HCT116 (cell line): ENCODE data around the gene LMAN1L. TPM values are rescaled to one million over a fixed set of nuclear protein-coding genes. Genes with fewer than 3 reads are reported as not detected.

Source experiments
- ATAC-seq: fragments of 200-7000 bp; cut with Tn5 transposase; 2 replicates; pipeline ENCODE4 v1.9.1; 2020; ENCODE audit warnings: mild to moderate bottlenecking, moderate library complexity
- BruUV-seq: library from RNA; stranded (reverse); fragments of 400-500 nt; replicated peaks from 2 replicates; lab custom pipeline; 2021; lab: Mats Ljungman, UMichigan
- CTCF ChIA-PET: fragments of 300-600 bp; sonication (Branson Sonifier 250); formaldehyde crosslinking; loops from one replicate; lab custom pipeline; 2021; ENCODE audit warnings: antibody characterized with exemption; lab: Charles Lee
- POLR2A ChIA-PET: fragments of 300-600, 350-600 bp; sonication (Branson Sonifier 250); formaldehyde crosslinking; loops from one replicate; lab custom pipeline; 2021; ENCODE audit warnings: antibody characterized with exemption; lab: Charles Lee
- RAD21 ChIA-PET, 2 experiments: fragments of 300-600 bp; sonication (Branson Sonifier 250); formaldehyde crosslinking; loops; one replicate each; lab custom pipeline; 2023; ENCODE audit warnings: low total read pairs in 2 of 2; ENCODE audit not compliant: uncharacterized antibody in 2 of 2, unreplicated experiment in 2 of 2, low non-redundant PET in 1 of 2; lab: Charles Lee
- DNase-seq: peaks from one replicate; pipeline ENCODE4 v3.0.0-alpha.2; 2010; ENCODE audit warnings: low read depth, low spot score
- H2AFZ ChIP-seq: fragments of 200-600 bp; shearing (Covaris generic), sonication (generic); 2 replicates; pipeline ENCODE4 v1.6.1; 2017; ENCODE audit warnings: low read depth, mixed run types, mixed read lengths, antibody characterized with exemption, low read length; ENCODE audit not compliant: poor library complexity, severe bottlenecking
- H3K27ac ChIP-seq: 2 replicates; pipeline ENCODE4 v1.5.1; 2012; ENCODE audit warnings: low read depth, low read length
- H3K27me3 ChIP-seq: fragments of 200-600 bp; sonication (generic); 2 replicates; pipeline ENCODE4 v1.6.1; 2016; ENCODE audit warnings: mixed run types, low read length, mixed read lengths; ENCODE audit not compliant: insufficient read depth
- H3K36me3 ChIP-seq, 2 experiments: fragments of 200-500 bp in 1 of 2; fragments of 200-600 bp in 1 of 2; sonication (Bioruptor generic) in 1 of 2; sonication (generic) in 1 of 2; 2 replicates each; pipeline versions ENCODE4 v1.5.1 to v1.6.1; 2014 to 2016; ENCODE audit warnings: low read length in 2 of 2, inconsistent platforms in 1 of 2, mixed read lengths in 1 of 2, mixed run types in 1 of 2; ENCODE audit not compliant: insufficient read depth in 2 of 2, control insufficient read depth in 1 of 2
- H3K4me1 ChIP-seq, 2 experiments: fragments of 200-600 bp in 1 of 2; sonication (generic) in 1 of 2; 2 replicates each; pipeline versions ENCODE4 v1.5.1 to v1.6.1; 2012 to 2017; ENCODE audit warnings: low read length in 2 of 2, inconsistent platforms in 1 of 2, mild to moderate bottlenecking in 1 of 2, mixed read lengths in 1 of 2, mixed run types in 1 of 2, moderate library complexity in 1 of 2; ENCODE audit not compliant: insufficient read depth in 2 of 2, control insufficient read depth in 1 of 2
- H3K4me2 ChIP-seq: fragments of 200-600 bp; sonication (generic); 2 replicates; pipeline ENCODE4 v1.6.1; 2017; ENCODE audit warnings: mixed run types, low read length, mixed read lengths
- H3K4me3 ChIP-seq, 2 experiments: fragments of 200-600 bp in 1 of 2; sonication (generic) in 1 of 2; replicated peaks in 1 of 2; 2 replicates each; pipeline ENCODE4 v1.5.1; 2011 to 2016; ENCODE audit warnings: low read length in 2 of 2, control low read depth in 1 of 2, low read depth in 1 of 2, mild to moderate bottlenecking in 1 of 2, mixed read lengths in 1 of 2, mixed run types in 1 of 2
- H3K79me2 ChIP-seq: fragments of 200-600 bp; sonication (generic); 2 replicates; pipeline ENCODE4 v1.6.1; 2017; ENCODE audit warnings: mild to moderate bottlenecking, mixed run types, low read length, moderate library complexity, mixed read lengths; ENCODE audit not compliant: insufficient read depth
- H3K9ac ChIP-seq: fragments of 200-600 bp; sonication (generic); 2 replicates; pipeline ENCODE4 v1.6.1; 2016; ENCODE audit warnings: low read length, mixed read lengths
- H3K9me2 ChIP-seq: fragments of 200-600 bp; sonication (generic), shearing (Covaris generic); 2 replicates; pipeline ENCODE4 v1.6.1; 2017; ENCODE audit warnings: mixed run types, mild to moderate bottlenecking, moderate library complexity; ENCODE audit not compliant: insufficient read depth
- H3K9me3 ChIP-seq, 2 experiments: fragments of 200-500 bp in 1 of 2; fragments of 200-600 bp in 1 of 2; sonication (Bioruptor generic) in 1 of 2; sonication (generic) in 1 of 2; 2 replicates each; pipeline ENCODE4 v1.6.1; 2014 to 2017; ENCODE audit warnings: low read length in 2 of 2, mixed read lengths in 2 of 2, inconsistent platforms in 1 of 2, low read depth in 1 of 2, mild to moderate bottlenecking in 1 of 2, mixed run types in 1 of 2, moderate library complexity in 1 of 2; ENCODE audit not compliant: control insufficient read depth in 1 of 2, insufficient read depth in 1 of 2
- H4K20me1 ChIP-seq: fragments of 200-600 bp; sonication (generic), shearing (Covaris generic); 2 replicates; pipeline ENCODE4 v1.6.1; 2017; ENCODE audit warnings: mixed run types, mild to moderate bottlenecking, moderate library complexity; ENCODE audit not compliant: insufficient read depth
- ATF3 ChIP-seq: IDR thresholded peaks from 2 replicates; pipeline ENCODE4 v1.6.1; 2012
- CBX3 ChIP-seq: IDR thresholded peaks from 2 replicates; pipeline ENCODE4 v1.6.1; 2012; ENCODE audit warnings: low read depth
- CTCF ChIP-seq, 3 experiments: fragments of 200-600 bp in 1 of 3; sonication (generic) in 1 of 3; IDR thresholded peaks in 2 of 3; conservative IDR thresholded peaks in 1 of 3; 2 replicates each; pipeline ENCODE4 v1.5.1; 2012 to 2017; ENCODE audit warnings: low read depth in 2 of 3, low read length in 2 of 3, antibody characterized with exemption in 1 of 3, borderline replicate concordance in 1 of 3, control low read depth in 1 of 3, mild to moderate bottlenecking in 1 of 3, mixed read lengths in 1 of 3, mixed run types in 1 of 3, moderate library complexity in 1 of 3; ENCODE audit not compliant: insufficient read depth in 1 of 3
- EGR1 ChIP-seq: IDR thresholded peaks from 2 replicates; pipeline ENCODE4 v1.6.1; 2012; ENCODE audit warnings: low read depth
- ELF1 ChIP-seq: IDR thresholded peaks from 2 replicates; pipeline ENCODE4 v1.6.1; 2012; ENCODE audit warnings: low read depth, borderline replicate concordance
- EZH2 ChIP-seq: fragments of 200-600 bp; sonication (generic); IDR thresholded peaks from 2 replicates; pipeline ENCODE4 v1.6.1; 2017; ENCODE audit warnings: antibody characterized with exemption, mixed run types
- EZH2phosphoT487 ChIP-seq: fragments of 200-600 bp; IDR thresholded peaks from 2 replicates; pipeline ENCODE4 v1.6.1; 2018; ENCODE audit warnings: antibody characterized with exemption, borderline replicate concordance
- FOSL1 ChIP-seq: IDR thresholded peaks from 2 replicates; pipeline ENCODE4 v1.6.1; 2012; ENCODE audit warnings: low read depth
- JUND ChIP-seq: IDR thresholded peaks from 2 replicates; pipeline ENCODE4 v1.6.1; 2012
- MAX ChIP-seq: IDR thresholded peaks from 2 replicates; pipeline ENCODE4 v1.6.1; 2012
- POLR2A ChIP-seq: IDR thresholded peaks from 2 replicates; pipeline ENCODE4 v1.7.0; 2011; ENCODE audit warnings: borderline replicate concordance; ENCODE audit not compliant: insufficient read depth, insufficient read length; ENCODE audit errors: extremely low read depth
- RAD21 ChIP-seq: IDR thresholded peaks from 2 replicates; pipeline ENCODE4 v1.6.1; 2012; ENCODE audit warnings: low read depth, mild to moderate bottlenecking
- REST ChIP-seq: IDR thresholded peaks from 2 replicates; pipeline ENCODE4 v1.6.1; 2012; ENCODE audit warnings: low read depth
- SIN3A ChIP-seq: IDR thresholded peaks from 2 replicates; pipeline ENCODE4 v1.6.1; 2012; ENCODE audit warnings: low read depth
- SP1 ChIP-seq: IDR thresholded peaks from 2 replicates; pipeline ENCODE4 v1.6.1; 2012; ENCODE audit warnings: low read depth
- SRF ChIP-seq: IDR thresholded peaks from 2 replicates; pipeline ENCODE4 v1.6.1; 2012; ENCODE audit warnings: low read depth
- ZFX ChIP-seq: fragments of 450-650 bp; IDR thresholded peaks from 2 replicates; pipeline ENCODE4 v1.6.1; 2017
- ZNF274 ChIP-seq: fragments of 200-500 bp; sonication (Bioruptor generic); IDR thresholded peaks from 2 replicates; pipeline ENCODE4 v1.6.1; 2014; ENCODE audit warnings: mild to moderate bottlenecking, low read depth, low read length, inconsistent platforms
- intact Hi-C: fragments of 100-400 bp; cut with micrococcal nuclease; formaldehyde crosslinking; loops from 2 replicates; pipeline ENCODE4 v1.10.0; 2022
- total RNA-seq: library from RNA; stranded (reverse); gene quantifications from one replicate; pipeline ENCODE4 v1.2.1, GENCODE V29; 2021; ENCODE audit not compliant: unreplicated experiment

Gene LMAN1L
- total RNA-seq, 1 experiment from 2014 or later, result 0.17 TPM

- BruUV-seq, result no TSS peak
- Histone ChIP-seq H3K27me3 (no peaks in the 10 kb centered on the region), H3K4me2 (no peak overlapping the region), H3K9me2 (no peaks in the 10 kb centered on the region), H3K27ac (no peak overlapping the region), H3K36me3 (no peaks in the 10 kb centered on the region; a peak in 1 of 4 replicates), H4K20me1 (peaks cover 12% of the 10 kb centered on the region; the same call in 1 of the 2 replicates), H3K9ac (no peak overlapping the region), H3K9me3 (no peaks in the 10 kb centered on the region), H3K4me1 (peaks cover 10 to 13% of the 10 kb centered on the region in 2 experiments), H2AFZ (no peak overlapping the region), H3K4me3 (no peak overlapping the region), H3K79me2 (peaks cover 54% of the 10 kb centered on the region)
- DNase-seq, result no peak
- TF ChIP-seq ZNF274 (no peak), CTCF (IDR thresholded peaks at IDR 0.05 in 2 of 3, conservative IDR thresholded peaks at IDR 0.05 in 1 of 3; ENCODE audit: borderline replicate concordance in 1 of 3, insufficient read depth in 1 of 3, low read depth in 2 of 3, low read length in 2 of 3) (no peak), FOSL1 (no peak), EZH2 (no peak), EZH2phosphoT487 (no peak), SRF (no peak), ATF3 (no peak), CBX3 (no peak), POLR2A (no peak), RAD21 (no peak), REST (no peak), MAX (no peak), JUND (no peak), SP1 (no peak), SIN3A (no peak), ELF1 (no peak), ZFX (no peak), EGR1 (no peak)
- POLR2A ChIA-PET, result interaction anchor here (1.3 kb wide), 1 partner anchor 333 kb away, joined by 3 read pairs; the partner anchor contains the start of gene UBL7
- RAD21 ChIA-PET, result interaction anchor here in 1 of 2 experiments (1.0 kb wide), 1 partner anchor 22 kb away, joined by 3 read pairs; no protein-coding TSS in a partner anchor
- intact Hi-C loops, result no loop called here
- ATAC-seq, result no peak
- CTCF ChIA-PET, result interaction anchor here (0.8 to 1.9 kb wide), 2 partner anchors 22 to 108 kb away, joined by 3 to 5 read pairs; no protein-coding TSS in a partner anchor
These were observed 19.3 kb upstream of the LMAN1L start for GRCh38 chr15:74793135-74794028.
